HepG2 (cell line): ENCODE data around the gene CCDC142. TPM values are rescaled to one million over a fixed set of nuclear protein-coding genes. Genes with fewer than 3 reads are reported as not detected.
A peak's percentile ranks its signal among the peaks of the same experiment; 100 is the strongest.

Source experiments
- ARNT2 ChIP-seq: sonication (generic); formaldehyde crosslinking; IDR thresholded peaks from 2 replicates; pipeline ENCODE4 v1.8.0; 2022; ENCODE audit warnings: mild to moderate bottlenecking, low read depth, missing genetic modification reagents, moderate library complexity
- CENPX ChIP-seq: sonication (generic); formaldehyde crosslinking; IDR thresholded peaks from 2 replicates; pipeline ENCODE4 v1.9.0; 2021; ENCODE audit warnings: mild to moderate bottlenecking, missing genetic modification reagents, moderate library complexity
- FIP1L1 ChIP-seq: fragments of 200-400 bp; formaldehyde crosslinking; IDR thresholded peaks from 2 replicates; pipeline ENCODE4 v1.6.1; 2018; ENCODE audit warnings: low read depth, mild to moderate bottlenecking, low read length, moderate library complexity, borderline replicate concordance; ENCODE audit not compliant: insufficient read depth
- GLI4 ChIP-seq: sonication (generic); formaldehyde crosslinking; IDR thresholded peaks from 2 replicates; pipeline ENCODE4 v1.5.1; 2020; ENCODE audit warnings: missing genetic modification reagents, mild to moderate bottlenecking, moderate library complexity, borderline replicate concordance
- HDAC2 ChIP-seq: sonication (generic); formaldehyde crosslinking; IDR thresholded peaks from 2 replicates; pipeline ENCODE4 v1.4.0; 2020; ENCODE audit warnings: missing genetic modification reagents
- KDM2A ChIP-seq: sonication (generic); formaldehyde crosslinking; IDR thresholded peaks from 2 replicates; pipeline ENCODE4 v1.4.0; 2020; ENCODE audit warnings: low read depth, missing genetic modification reagents, borderline replicate concordance
- MAF1 ChIP-seq: sonication (generic); formaldehyde crosslinking; IDR thresholded peaks from 2 replicates; pipeline ENCODE4 v1.5.0; 2020; ENCODE audit warnings: missing genetic modification reagents, borderline replicate concordance
- MYC ChIP-seq: sonication (generic); formaldehyde crosslinking; IDR thresholded peaks from 2 replicates; pipeline ENCODE4 v1.9.0; 2021; ENCODE audit warnings: missing genetic modification reagents, borderline replicate concordance
- NFATC3 ChIP-seq: sonication (generic); formaldehyde crosslinking; IDR thresholded peaks from 2 replicates; pipeline ENCODE4 v1.5.1; 2020; ENCODE audit warnings: mild to moderate bottlenecking, missing genetic modification reagents
- NR2F1 ChIP-seq, 2 experiments: fragments of 450-650 bp in 1 of 2; formaldehyde crosslinking in 1 of 2; IDR thresholded peaks; 2 replicates each; pipeline versions ENCODE4 v1.5.0 to v1.6.1; 2016 to 2020; ENCODE audit warnings: mild to moderate bottlenecking in 1 of 2, missing compliant biosample characterization in 1 of 2, missing genetic modification reagents in 1 of 2, moderate library complexity in 1 of 2
- PAWR ChIP-seq: sonication (generic); formaldehyde crosslinking; IDR thresholded peaks from 2 replicates; pipeline ENCODE4 v1.4.0; 2020; ENCODE audit warnings: missing genetic modification reagents, mild to moderate bottlenecking, borderline replicate concordance
- REXO4 ChIP-seq: sonication (generic); formaldehyde crosslinking; IDR thresholded peaks from 2 replicates; pipeline ENCODE4 v1.8.0; 2022; ENCODE audit warnings: missing genetic modification reagents, mild to moderate bottlenecking, borderline replicate concordance
- ZEB1 ChIP-seq: IDR thresholded peaks from 2 replicates; pipeline ENCODE4 v1.6.1; 2012; ENCODE audit warnings: mild to moderate bottlenecking, low read depth, inconsistent platforms; ENCODE audit not compliant: insufficient replicate concordance
- ZGPAT ChIP-seq: IDR thresholded peaks from 2 replicates; pipeline ENCODE4 v1.6.1; 2016; ENCODE audit warnings: mild to moderate bottlenecking
- ZNF567 ChIP-seq: sonication (generic); formaldehyde crosslinking; IDR thresholded peaks from 2 replicates; pipeline ENCODE4 v1.8.1; 2023; ENCODE audit warnings: mild to moderate bottlenecking, missing genetic modification reagents, borderline replicate concordance
- ZNF672 ChIP-seq: sonication (generic); formaldehyde crosslinking; IDR thresholded peaks from 2 replicates; pipeline ENCODE4 v1.8.1; 2022; ENCODE audit warnings: missing genetic modification reagents
- ZNF850 ChIP-seq: sonication (generic); formaldehyde crosslinking; conservative IDR thresholded peaks from 2 replicates; pipeline ENCODE4 v1.9.0; 2021; ENCODE audit warnings: mild to moderate bottlenecking, missing genetic modification reagents
- polyA plus RNA-seq, 8 experiments: library from polyadenylated mRNA; depleted of rRNA in 3 of 8; stranded (reverse) in 7 of 8; unstranded in 1 of 8; fragments of >200 nt; fragmentation: Illumina TruSeq in 4 of 8; extraction: Trizol in 4 of 8; gene quantifications; 2 replicates each; pipeline versions ENCODE4 v1.2.1 to v1.2.3, GENCODE V29; 2011 to 2016; ENCODE audit warnings: low read depth in 4 of 8, missing spikeins in 1 of 8, mixed read lengths in 1 of 8; ENCODE audit not compliant: insufficient read depth in 1 of 8
- total RNA-seq, 5 experiments: library from RNA; depleted of rRNA; stranded (reverse); fragments of >200 nt; fragmentation: Illumina TruSeq; extraction: Trizol; gene quantifications; 2 replicates each; pipeline ENCODE4 v1.2.3, GENCODE V29; 2016; ENCODE audit warnings: low read depth in 1 of 5

CCDC142 gene
- total and polyA plus RNA-seq, 2 of the 13 experiments (the other 11 are each of a cell fraction or from before 2014, with no cell fraction given), result 14.7 to 30.4 TPM

GRCh38 chr2:74507926-74508520 is 25.2 kb upstream of the CCDC142 start (continued):
- TF ChIP-seq ZNF567 (CRISPR knock-in tag) (no peak), FIP1L1 (no peak), ZNF850 (CRISPR knock-in tag) (0 out of 2 replicates have a peak, but pooled peaks have one; percentile 11), ARNT2 (CRISPR knock-in tag) (0 out of 2 replicates have a peak, but pooled peaks have one; percentile 5), ZGPAT (CRISPR knock-in tag) (no peak), KDM2A (CRISPR knock-in tag) (peak; percentile 52), PAWR (CRISPR knock-in tag) (no peak), MYC (CRISPR knock-in tag) (0 out of 2 replicates have a peak, but pooled peaks have one; percentile 2), NR2F1 (CRISPR knock-in tag; IDR thresholded peaks at IDR 0.05) (no peak), ZNF672 (CRISPR knock-in tag) (no peak), CENPX (CRISPR knock-in tag) (no peak), MAF1 (CRISPR knock-in tag) (no peak), HDAC2 (CRISPR knock-in tag) (no peak; the same call in 1 of the 2 replicates), NFATC3 (CRISPR knock-in tag) (no peak), REXO4 (no peak), ZEB1 (no peak), GLI4 (CRISPR knock-in tag) (no peak)
